Measurements from ENCODE around the gene MAB21L4. TPM values are rescaled to one million over a fixed set of nuclear protein-coding genes. Genes with fewer than 3 reads are reported as not detected.

The MAB21L4 gene
- total RNA-seq, 1 donor from 2014 or later = 0.10 TPM

DNA sequence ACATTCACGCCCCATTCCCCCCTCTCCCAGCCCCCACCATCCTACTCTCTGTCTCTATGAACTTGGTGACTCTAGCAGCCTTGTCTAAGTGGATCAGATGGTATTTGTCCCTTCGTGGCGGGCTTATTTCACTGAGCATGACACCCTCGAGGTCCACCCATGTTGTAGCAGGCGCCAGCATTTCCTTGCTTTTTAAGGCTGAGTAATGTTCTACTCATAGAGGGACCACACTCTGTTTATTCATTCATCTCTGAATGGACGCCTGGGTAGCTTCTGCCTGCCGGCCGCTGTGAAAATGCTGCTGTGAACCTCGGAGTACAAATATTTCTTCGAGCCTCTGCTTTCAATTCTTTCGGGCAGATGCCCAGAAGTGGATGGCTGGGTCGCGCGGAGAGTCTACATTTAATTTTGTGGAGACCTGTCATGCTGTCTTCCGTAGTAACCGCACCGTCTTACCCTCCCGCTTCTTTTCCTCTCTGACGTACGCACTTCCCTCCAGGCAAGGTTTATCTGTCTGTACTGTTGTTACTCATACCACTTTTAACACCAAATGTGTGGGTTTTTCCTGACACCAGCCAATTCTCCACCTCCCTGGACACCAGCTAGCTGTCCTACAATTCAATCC, 15.8 kb upstream of the MAB21L4 start:
- DNase-seq (ENCODE audit: low read depth) = no peak

DNA sequence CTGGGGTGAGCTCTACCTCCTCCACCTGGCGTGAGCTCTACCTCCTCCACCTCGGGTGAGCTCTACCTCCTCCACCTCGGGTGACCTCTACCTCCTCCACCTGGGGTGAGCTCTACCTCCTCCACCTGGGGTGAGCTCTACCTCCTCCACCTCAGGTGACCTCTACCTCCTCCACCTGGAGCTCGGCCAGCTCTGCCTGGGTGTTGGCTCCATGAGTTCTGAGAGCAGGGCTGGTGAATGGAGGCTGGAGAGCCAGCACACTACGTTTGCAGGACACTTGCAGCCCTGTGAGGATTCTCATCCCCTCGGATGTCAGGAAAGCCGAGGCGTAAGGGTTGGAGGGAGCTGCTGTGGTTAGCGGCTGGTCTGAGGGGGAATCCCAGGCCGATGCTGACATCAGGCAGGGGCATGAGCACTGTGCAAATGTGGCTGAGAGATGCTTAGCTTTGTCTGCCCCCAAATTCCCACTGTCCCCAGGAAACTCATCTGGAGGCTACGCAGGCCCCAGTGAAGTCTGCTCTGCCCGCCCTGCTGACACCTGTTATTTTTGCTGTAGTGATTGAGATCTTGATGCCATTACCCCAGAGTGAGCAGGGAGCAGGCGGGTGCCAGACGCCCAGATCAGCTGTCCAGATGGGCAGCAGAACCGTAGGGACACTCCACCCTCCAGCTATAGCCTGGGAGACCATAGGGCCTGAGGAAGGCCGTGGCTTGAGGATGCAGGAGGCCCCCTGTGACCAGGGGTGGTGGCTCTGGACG, 13.4 kb upstream of the MAB21L4 start:
- DNase-seq (ENCODE audit: low read depth) = no peak

DNA sequence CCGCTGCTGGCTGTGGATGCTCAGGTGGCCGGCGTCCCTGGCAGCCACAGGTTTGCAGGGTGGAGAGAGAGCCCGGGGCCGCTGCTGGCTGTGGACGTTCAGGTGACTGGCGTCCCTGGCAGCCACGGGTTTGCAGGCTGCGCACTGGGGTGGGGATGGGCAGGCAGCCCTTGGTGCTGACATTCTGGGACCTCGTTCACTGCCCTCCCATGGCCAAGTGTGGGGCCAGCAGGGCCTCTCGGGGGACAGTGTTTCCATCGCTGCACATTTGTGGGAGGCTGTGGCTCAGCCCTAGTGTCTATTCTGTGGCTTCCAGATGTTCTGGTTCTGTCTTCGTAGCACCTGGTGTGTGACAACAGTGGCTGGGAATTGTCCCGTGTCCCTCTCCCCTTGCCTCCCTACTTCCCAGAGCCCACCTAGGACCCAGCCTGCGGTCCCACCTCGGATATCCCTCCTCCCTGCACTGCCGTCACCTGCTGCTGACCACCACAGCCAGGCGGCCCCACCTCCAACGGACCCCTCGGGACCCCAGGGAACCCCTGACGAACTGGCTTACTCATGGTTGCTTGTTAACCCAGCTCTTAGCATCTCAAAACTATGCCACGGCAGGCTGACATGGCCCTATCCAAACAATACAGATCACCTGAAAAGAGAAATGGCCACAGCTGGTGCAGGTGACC, 11.1 kb upstream of the MAB21L4 start:
- no peak for DNase-seq (ENCODE audit: low read depth)

DNA sequence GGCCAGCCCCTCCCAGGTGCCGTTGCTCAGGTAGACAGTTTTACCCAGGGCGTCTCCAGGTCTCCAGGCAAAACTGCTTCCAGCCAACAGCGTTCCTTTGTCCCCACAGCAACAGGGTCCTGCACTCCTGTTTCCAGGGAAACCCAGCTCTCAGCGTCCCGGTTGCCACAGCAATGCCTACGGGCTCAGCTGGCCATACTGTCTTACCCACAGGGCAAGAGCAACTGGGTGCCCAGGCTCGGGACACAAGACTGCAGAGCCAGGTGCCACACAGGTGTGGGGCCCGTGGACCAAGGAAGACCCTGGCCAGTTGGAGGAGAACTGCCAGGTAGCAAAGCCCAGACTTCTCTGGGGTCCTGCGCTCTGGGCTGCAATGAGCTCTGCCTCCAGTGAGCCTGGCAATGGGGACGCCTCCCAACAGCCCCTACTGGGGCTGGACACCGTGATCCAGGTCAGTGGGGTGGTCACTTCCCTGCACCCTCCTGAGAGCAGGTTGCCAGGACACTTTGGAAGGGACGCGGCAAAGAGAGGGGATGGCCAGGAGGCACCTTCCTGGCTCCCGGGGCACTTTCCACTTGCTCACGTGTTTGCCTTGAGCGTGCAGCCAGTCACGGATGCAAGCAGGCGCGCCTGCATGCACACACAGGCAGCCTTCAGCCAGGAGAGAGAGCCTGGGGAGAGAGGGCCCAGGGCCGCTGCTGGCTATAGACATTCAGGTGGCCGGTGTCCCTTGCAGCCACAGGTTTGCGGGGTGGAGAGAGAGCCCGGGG, 10.4 kb upstream of the MAB21L4 start, which contains the start of gene CROCC2:
CROCC2 (plus strand) TSS at position 196 of the 770 bp plus-strand sequence; CDS start at position 374, 178 bp downstream.
- no peak for DNase-seq (ENCODE audit: low read depth)

DNA sequence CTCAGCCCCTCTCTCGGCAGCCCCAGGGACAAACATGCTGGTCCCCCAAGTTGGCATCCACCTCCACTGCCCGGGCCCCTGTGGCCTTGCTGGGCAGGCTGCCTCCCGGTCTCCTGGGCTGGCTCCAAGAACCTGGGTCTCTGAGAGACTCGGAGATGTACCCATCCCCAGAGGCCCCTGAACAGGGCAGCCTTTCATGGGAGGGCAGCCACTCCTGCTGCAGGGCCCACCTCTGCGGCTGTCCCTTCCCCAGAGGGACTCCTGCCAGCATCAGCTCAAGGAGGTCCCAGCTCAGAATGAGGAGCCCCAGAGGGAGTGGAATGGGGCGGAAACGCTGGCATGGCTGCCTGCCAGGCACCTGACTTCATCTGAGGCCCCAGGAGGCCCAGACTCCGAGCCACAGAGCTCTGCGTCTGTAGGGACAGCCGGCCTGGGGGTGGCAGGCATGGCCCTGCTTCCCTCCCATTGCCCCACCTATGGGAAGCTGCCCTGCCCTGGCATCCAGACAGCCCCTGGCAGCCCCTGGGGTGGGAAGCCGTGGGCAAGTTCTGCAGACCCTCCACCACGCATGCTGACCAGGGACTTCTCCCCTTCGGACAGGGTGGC, 9.3 kb upstream of the MAB21L4 start:
- DNase-seq (ENCODE audit: low read depth) = no peak

DNA sequence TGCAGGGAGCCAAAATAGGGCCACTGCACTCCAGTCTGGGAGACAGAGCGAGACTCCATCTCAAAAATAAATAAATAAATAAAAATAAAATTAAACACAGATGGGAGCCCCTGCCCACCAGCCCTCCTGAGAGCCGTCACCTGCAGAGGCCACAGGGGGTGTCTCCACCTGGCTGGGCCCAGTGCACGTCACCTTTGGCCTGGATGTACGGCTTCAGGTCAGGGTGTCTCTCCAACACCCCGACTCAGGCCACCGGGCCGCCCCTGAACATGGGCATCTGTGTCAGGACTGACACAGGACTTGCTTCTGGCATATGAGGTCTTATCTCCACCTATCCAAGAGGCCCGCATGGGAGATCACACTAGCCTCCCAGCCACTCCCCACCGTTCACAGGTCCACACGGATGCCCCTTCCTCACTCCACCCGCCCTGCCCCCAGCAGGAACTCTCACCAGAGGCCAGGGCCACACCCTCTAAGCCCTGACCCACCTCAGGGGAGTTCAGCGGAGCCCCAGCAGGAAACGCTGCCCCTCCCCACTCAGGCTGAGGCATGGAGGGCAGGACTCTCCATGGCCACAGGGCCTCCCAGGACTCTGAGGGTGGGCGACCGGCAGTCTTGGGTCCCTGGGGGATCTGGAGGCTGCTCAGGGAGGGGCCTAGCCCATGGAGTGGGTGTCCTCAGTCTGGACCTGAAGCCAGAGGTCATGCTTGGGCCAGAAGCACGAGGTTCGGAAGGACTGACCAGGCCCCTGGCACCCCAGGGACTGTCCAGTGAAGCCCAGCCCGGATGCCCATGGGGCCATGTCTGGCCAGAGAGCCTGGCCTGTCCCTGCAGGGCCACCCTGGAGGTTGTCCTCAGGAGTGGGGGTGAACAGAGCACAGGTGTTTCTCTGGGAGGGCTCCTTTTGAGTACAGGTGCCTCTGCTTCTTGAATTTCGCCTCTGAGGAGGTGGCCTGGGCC, 8.5 kb upstream of the MAB21L4 start:
- no peak for DNase-seq (ENCODE audit: low read depth)

DNA sequence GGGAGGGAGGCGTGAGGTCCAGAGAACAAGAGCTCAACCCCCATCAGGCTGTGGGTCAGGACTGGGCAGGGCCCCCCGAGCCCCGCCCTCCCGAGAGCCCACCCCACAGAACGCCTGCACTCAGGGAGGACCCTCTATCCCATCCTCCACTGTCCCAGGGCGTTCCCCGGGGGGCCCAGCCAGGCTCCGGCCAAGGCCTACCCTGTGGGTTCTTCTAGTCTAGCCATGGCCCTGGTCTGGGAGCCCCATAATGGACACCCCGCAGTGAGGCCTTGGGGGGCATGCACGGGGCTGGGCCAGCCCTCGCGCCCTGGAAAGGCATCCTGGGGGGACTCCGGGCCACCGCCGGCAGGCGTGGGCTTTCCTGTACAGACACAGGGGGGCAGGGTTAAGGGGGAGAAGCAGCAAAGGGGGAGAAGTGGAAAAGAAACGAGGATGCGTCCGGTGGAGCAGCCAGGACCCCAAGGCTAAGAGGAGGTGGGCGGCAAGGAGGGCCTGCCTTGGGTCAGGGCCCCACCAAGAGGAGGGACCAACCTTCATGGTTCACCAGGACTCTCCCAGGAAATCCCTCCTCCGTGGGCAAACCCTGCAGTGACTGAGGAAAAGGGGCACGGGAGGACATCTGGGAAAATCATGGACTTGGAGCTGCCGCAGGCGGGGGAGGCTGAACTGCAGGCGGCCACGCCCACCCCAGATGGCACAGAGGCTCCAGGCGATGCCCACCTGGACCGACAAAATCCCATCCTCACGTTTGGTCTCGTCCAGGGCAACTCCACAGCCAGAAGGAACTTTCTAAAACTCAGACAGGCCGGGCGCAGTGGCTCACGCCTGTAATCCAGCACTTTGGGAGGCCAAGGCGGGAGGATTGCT, 7.5 kb upstream of the MAB21L4 start:
- no peak for DNase-seq (ENCODE audit: low read depth)

DNA sequence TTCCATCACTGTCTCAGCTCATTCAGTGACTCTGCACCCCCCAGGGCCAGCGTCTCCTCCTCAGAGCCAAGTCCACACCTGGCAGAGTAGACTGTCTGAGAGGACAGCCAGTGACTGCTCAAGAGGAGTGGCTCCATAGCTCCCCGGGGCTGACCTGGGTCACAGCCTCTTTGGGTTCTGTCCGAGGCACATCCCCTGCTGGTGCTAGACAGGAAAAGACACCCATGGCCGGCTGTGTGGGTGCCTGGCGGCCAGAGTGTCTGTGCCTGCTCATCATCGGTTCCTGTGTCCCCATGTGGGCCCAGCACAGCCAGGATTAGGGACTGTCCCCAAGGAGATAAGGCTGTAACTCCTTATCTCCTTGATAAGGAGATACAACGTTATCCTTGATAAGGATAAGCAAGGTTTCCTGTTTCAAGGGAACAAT, 6.7 kb upstream of the MAB21L4 start:
- DNase-seq (ENCODE audit: low read depth) = no peak

DNA sequence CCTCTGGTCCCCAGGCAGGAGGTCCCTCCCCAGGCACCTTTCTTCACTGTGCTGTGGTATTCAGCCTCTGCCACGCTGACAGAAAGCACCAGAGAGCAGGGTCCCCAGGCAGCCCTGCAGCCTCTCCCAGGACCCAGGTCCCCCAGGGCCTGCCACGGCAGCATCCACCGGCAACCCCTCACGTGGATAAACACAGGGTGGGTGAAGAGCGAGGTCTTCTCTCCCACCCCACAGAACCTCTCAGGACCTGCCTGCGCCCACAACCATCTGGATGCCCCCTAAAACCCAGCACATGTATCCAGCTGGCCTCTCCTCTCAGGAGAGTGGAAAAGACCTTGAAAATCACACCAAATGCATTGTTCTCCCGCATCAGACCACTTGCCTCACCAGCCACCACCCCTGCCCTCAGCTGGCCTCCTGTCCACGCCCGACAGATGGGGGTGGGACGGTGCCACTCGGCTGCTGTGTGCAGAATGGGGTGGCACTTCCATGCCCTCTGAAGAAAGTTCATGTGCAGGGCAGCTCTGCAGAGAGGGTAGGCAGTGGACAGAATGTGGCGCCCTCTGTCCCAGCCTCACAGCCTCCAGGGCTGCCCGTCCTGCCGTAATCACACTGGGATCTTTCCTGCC, 6.1 kb upstream of the MAB21L4 start:
- DNase-seq (ENCODE audit: low read depth) = no peak

DNA sequence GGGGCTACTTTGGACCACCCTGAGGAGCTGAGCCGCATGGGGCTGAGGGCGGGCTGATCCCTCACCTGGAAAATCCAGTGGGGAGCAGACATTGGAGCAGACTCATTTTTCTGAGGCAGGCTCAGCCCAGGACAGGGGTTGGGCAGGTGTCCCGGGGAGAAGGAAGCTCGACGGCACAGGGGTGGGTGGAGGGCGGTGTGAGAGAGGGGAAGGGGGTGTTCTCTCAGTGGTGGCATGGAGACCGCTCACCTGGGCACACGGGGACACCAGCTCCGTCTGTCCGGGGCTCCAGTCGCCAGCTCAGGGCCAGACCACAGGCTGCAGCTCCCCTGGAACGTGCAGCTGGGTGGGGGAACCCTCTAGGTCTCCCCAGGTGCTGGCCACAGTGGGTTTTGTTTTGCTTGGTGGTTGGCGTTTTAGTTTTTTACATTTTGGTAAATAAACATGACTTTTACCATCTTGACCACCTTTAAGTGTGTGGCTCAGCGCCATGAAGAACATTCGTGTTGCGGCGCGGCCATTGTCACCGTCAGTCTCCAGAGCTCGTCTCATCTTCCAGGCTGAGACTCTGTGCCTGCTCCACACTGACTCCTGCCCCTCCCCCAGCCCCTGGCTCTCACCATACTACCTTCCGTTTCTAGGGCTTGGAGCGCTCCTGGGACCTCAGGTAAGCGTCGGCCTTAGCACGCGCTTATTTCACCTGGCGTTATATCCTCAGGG, 4.3 kb upstream of the MAB21L4 start:
- DNase-seq (ENCODE audit: low read depth) = no peak

DNA sequence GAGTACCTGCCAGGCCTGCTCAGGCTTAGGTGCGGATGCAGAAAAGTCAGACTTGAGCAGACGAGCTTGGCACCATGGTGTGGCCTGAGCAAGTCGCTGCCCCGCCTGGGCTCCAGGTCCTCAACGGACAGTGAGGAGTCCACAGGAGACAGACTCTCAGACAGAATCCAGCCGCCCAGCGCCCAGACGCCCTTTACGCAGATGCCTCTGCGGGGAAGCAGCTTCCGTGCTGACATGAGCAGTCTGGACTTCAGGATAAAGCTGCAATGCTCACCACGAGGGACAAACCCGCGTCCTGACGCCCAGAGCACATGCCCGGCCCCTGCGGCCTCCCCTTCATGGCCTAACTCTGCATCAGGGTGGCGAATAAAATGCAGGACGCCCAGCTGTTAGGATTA, 3.5 kb upstream of the MAB21L4 start:
- DNase-seq (ENCODE audit: low read depth) = no peak

DNA sequence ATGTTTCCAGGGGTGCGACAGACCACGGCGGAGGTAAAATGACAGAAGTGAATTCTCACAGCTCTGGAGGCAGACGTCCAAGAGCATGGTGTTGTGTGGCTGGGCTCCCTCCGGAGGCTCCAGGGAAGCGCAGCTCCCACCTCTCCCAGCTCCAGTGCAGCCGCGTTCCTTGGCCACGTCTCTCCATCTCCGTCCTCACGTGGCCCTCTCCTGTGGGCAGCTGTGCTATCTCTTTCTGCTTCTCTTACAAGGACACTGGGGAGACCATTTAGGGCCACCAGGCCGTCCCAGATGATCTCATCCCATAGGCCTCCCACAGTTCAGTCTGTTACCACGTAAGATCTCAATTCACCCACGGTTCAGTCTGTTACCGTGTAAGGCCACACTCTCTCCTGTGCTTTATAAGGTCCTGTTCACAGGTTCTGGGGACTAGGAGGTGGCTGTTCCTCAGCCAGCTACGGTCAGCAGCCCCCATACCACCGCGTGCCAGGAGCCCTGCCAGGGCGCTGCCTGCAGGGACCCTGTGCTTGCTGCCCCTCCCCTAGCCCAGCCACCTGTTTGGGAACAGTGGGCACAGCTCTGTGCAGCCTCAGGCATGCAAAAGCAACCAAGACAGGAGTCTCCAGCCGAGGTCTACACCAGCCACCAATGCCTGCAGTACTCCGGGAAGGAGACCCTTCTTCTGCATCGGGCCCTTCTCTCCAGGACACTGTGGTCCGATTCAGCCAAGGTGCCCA, 2.9 kb upstream of the MAB21L4 start:
- DNase-seq (ENCODE audit: low read depth) = no peak

DNA sequence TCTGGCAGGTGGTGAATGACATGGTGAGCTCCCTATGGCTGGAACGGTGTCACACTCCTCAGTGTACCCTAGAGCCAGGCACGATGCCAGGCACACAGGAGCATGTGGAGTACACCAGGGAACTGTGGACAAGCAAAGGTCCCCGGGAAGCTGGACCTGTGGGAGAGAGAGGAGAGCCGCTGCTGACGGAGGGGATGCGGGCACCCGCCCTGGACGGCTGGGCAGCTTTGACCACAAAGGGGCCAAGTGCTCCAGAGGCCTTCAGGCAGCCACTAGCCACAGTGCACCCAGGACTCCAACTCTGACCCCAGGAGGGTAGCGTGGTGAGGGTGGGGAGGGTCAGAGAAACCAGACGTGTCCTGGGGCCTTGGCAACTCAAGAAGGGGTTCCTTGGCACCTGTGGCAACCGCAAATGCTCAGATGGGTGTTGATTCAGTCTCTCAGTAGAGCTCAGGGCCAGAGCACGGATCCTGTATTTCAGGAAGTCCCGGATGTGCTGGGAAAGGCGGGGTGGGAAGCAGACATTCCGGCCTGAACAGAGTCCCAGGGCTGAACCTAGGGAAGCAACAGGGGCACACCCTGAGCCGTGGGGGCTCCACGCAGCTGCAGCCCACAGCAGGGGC, 2.3 kb upstream of the MAB21L4 start:
- no peak for DNase-seq (ENCODE audit: low read depth)

DNA sequence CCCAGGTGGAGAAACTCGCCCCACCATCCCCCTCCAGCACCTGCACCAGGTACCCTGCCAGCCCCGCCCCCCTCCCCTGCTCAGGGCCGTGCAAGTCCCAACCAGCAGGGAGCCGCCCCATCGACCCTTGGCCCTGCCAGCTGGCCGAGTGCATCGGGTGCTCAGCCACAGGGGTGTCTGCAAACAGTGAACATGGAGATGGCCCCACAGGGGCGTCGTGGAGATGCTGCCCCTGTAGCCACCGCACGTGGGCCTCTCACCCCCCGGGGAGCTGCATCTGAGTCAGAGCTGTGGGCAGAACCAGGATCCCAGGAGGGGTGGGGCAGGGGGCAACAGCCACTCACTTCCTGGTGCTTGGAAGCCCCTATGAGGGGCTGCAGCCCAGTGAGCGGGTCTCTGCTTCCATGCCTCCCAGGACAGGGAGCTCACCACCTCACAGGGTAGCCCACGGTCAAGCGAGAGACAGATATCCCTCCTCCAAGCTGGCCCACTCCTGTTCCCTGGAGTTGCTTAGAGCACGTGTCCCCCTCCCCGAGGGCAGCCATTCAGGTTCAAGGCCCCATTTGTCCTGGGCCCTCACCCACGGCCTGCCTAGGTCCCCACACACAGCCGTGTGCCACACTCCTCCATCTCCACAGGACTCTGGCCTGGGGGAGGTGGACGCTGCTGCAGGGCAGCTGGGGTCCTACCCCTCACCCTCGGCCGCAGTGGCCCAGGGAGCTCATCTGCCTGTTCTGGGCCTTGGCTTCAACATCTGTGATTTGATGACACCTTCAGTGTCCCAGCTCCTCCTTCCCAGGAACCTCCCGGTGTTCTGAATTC, 1.1 kb upstream of the MAB21L4 start:
- DNase-seq (ENCODE audit: low read depth) = no peak

DNA sequence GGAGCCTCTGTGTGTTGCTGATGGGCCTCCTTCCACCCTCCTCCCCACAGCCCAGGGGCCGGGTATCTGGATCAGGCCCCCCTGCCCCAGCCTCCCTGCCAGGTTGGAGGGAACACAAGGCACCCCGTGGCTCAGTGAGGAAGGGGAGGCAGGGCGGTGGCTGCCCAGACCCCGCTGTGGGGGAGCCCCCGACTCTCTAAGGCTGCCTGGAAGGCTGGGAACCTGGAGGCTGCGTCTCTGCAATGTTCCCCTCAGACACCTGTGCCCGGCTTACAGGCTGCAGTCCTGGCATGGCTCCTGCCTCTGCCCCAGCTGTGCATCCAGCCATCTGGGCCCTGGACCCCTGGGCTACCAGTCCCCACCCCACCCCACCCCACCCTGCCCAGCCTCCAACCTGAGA, 438 bp upstream of the MAB21L4 start:
- no peak for DNase-seq (ENCODE audit: low read depth)

DNA sequence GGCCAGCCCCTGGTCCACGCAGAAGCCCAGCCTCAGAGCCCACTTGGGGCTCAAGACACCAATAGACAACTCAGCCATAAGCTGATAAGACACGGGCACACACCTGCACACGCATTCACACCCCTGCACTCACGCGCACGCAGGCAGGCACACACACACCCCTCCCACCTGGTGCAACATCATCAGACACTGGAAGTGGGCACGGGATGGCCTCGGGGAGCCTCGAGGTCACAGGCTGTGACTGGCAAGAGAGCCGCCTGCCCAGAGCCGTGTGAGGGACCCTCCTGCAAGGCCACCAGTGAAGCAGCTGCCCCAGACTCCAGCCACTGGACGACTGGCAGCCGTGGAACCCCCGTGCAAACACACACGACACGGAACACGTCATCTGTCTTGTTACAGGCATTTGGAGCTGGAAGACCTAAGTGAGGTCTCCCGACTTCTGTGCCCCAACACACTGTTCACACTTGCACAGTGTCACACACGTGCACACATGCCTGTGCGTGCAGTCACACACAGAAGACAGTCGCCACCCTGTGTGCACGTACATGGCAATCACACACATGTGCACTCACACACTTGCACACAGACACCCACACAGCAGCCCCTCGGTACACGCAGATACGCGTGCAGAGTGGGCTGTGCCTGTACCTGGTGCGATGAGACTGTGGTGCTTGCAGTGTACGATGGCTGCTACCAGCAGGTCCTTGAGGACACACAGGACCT, 959 bp downstream of the MAB21L4 start:
- no peak for DNase-seq (ENCODE audit: low read depth)
